ENCODE data around the gene TLX2.
"Not testable (repeated sequence)": the region's sequence is repeated elsewhere in the genome, so short reads cannot be mapped to it uniquely, and the experiment has no call there.

TLX2 gene

GRCh38 chr2:74514368-74515270 is at the start of gene TLX2:
Gene TLX2, plus strand, starts transcription at chr2:74514450. Its CDS starts 357 bp downstream, at chr2:74514807.
- no peak for DNase-seq (ENCODE audit: low spot score)

- not testable (repeated sequence) for DNase-seq (ENCODE audit: low spot score)
Observed at GRCh38 chr2:74470742-74471141, 43.5 kb upstream of the TLX2 start.

GRCh38 chr2:74471332-74472065 is 42.8 kb upstream of the TLX2 start:
- DNase-seq (ENCODE audit: low spot score): no peak

- DNase-seq (ENCODE audit: low spot score): peak; percentile 96
Observed at GRCh38 chr2:74472086-74472944, 41.9 kb upstream of the TLX2 start, which contains the start of gene MRPL53. Gene MRPL53, minus strand, starts transcription at chr2:74472680. Its CDS starts 20 bp downstream, at chr2:74472660.

GRCh38 chr2:74472945-74473258 is 41.3 kb upstream of the TLX2 start:
- no peak for DNase-seq (ENCODE audit: low spot score)

GRCh38 chr2:74474481-74474880 is 39.8 kb upstream of the TLX2 start:
- no peak for DNase-seq (ENCODE audit: low spot score)

GRCh38 chr2:74474899-74475298 is 39.4 kb upstream of the TLX2 start:
- DNase-seq (ENCODE audit: low spot score): peak; percentile 39

GRCh38 chr2:74481431-74481830 is 32.8 kb upstream of the TLX2 start:
- no peak for DNase-seq (ENCODE audit: low spot score)

- DNase-seq (ENCODE audit: low spot score): no peak
Observed at GRCh38 chr2:74481961-74482800, 32.1 kb upstream of the TLX2 start.

GRCh38 chr2:74482801-74483674 is 31.2 kb upstream of the TLX2 start, which contains the start of the genes CCDC142 and TTC31:
Gene CCDC142, minus strand, starts transcription at chr2:74482998. Its CDS starts 161 bp downstream, at chr2:74482837.
Gene TTC31, plus strand, starts transcription at chr2:74483081. Its CDS starts 15 bp downstream, at chr2:74483096.
- peak; percentile 98 for DNase-seq (ENCODE audit: low spot score)

- DNase-seq (ENCODE audit: low spot score): not testable (repeated sequence)
Observed at GRCh38 chr2:74483675-74484164, 30.5 kb upstream of the TLX2 start.

- no peak for DNase-seq (ENCODE audit: low spot score)
Observed at GRCh38 chr2:74486141-74486540, 28.1 kb upstream of the TLX2 start.

GRCh38 chr2:74488643-74489481 is 25.4 kb upstream of the TLX2 start:
- DNase-seq (ENCODE audit: low spot score): no peak

GRCh38 chr2:74489906-74490305 is 24.3 kb upstream of the TLX2 start:
- no peak for DNase-seq (ENCODE audit: low spot score)

- DNase-seq (ENCODE audit: low spot score): no peak
Observed at GRCh38 chr2:74491648-74492544, 22.4 kb upstream of the TLX2 start.

- no peak for DNase-seq (ENCODE audit: low spot score)
Observed at GRCh38 chr2:74493546-74493945, 20.7 kb upstream of the TLX2 start.

GRCh38 chr2:74495440-74495839 is 18.8 kb upstream of the TLX2 start:
- no peak for DNase-seq (ENCODE audit: low spot score)

Measured in cerebellar cortex (tissue), 1 donor.